Progenitor cell of endocrine pancreas (in vitro differentiated cells): ENCODE data around the gene HMX1. TPM values are rescaled to one million over a fixed set of nuclear protein-coding genes. Genes with fewer than 3 reads are reported as not detected.

Source experiments
- DNase-seq: peaks from one replicate; pipeline ENCODE4 v3.0.0; 2021; ENCODE audit warnings: low spot score; ENCODE audit not compliant: unreplicated experiment
- H3K27ac Mint-ChIP-seq: 2 replicates; pipeline ENCODE4 v1.8.0; 2021; ENCODE audit warnings: mild to moderate bottlenecking, moderate library complexity, mixed read lengths
- H3K27me3 Mint-ChIP-seq: 2 replicates; pipeline ENCODE4 v1.8.0; 2021; ENCODE audit warnings: mixed read lengths
- H3K36me3 Mint-ChIP-seq: 2 replicates; pipeline ENCODE4 v1.8.0; 2022; ENCODE audit warnings: mixed read lengths; ENCODE audit not compliant: insufficient read depth
- H3K4me1 Mint-ChIP-seq: 2 replicates; pipeline ENCODE4 v1.8.0; 2021; ENCODE audit warnings: low read depth, mixed read lengths
- H3K4me3 Mint-ChIP-seq: 2 replicates; pipeline ENCODE4 v1.8.0; 2021; ENCODE audit warnings: low read depth, mild to moderate bottlenecking, moderate library complexity, mixed read lengths
- H3K9me3 Mint-ChIP-seq: 2 replicates; pipeline ENCODE4 v1.8.0; 2021; ENCODE audit warnings: low read depth, mixed read lengths
- CTCF ChIP-seq: fragments of 200-600 bp; sonication (generic); IDR thresholded peaks from one replicate; pipeline ENCODE4 v1.5.0; 2021; ENCODE audit warnings: antibody characterized with exemption, mild to moderate bottlenecking; ENCODE audit not compliant: unreplicated experiment
- total RNA-seq: library from RNA; stranded (reverse); gene quantifications from 2 replicates; pipeline ENCODE4 v1.2.1, GENCODE V29; 2021

The HMX1 gene
- total RNA-seq, 1 donor from 2014 or later, result 0.65 TPM

GRCh38 chr4:8872402-8873291 lies 1.0 kb upstream of the HMX1 start:
- H3K4me3 Mint-ChIP-seq, result peak overlapping the region; percentile 63
- no peaks in the 10 kb centered on the region for H3K36me3 Mint-ChIP-seq
- DNase-seq, result no peak
- H3K27me3 Mint-ChIP-seq, result peaks cover 83% of the 10 kb centered on the region
- H3K27ac Mint-ChIP-seq, result no peak overlapping the region
- no peaks in the 10 kb centered on the region for H3K9me3 Mint-ChIP-seq
- H3K4me1 Mint-ChIP-seq, result peaks cover 3% of the 10 kb centered on the region
- TF ChIP-seq CTCF, result no peak

- no peaks in the 10 kb centered on the region for H3K9me3 Mint-ChIP-seq
- TF ChIP-seq CTCF, result no peak
- no peak for DNase-seq
- H3K4me1 Mint-ChIP-seq, result peaks cover 3% of the 10 kb centered on the region
- no peak overlapping the region for H3K27ac Mint-ChIP-seq
- no peaks in the 10 kb centered on the region for H3K36me3 Mint-ChIP-seq
- H3K4me3 Mint-ChIP-seq, result peak overlapping the region; percentile 24
- peaks cover 80% of the 10 kb centered on the region for H3K27me3 Mint-ChIP-seq
Observed at GRCh38 chr4:8870647-8871416, 807 bp downstream of the HMX1 start.

DNA sequence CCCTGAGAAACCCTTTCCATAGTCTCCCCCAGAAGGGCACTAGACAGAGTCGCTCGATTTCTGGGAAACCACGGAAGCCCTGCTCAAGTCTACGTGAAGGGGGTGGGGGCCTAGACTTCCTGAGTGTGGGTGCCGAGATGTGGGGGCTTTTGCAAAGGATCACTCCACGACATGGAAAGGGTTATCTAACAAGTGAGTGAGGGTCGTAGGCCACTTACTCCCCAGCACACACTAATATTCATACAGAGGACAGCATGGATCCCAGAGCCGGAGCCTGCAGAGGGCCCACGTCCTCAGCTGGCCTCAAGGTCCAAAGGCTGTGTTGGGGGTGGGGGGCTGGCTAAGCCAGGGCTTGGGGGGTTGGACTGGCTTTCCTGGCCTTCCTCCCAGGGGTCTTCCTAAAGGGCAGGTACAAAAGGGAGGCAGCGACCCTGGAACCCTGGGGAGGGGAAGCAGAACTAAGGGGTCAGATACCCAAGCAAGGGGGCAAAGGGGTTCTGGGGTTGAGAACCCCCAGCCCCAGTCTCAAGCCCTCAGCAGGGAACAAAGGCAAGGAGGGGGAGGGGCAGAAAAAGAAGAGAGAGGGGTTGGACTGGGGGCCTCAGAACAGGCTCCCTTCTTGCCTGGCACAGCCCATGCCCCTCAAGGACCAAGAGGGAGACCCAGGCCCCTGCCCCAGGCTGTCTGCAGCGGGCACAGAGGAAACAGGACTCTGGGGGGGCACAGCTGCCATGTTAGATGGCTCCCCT lies 1.6 kb downstream of the HMX1 start:
- DNase-seq, result no peak
- H3K4me3 Mint-ChIP-seq, result peak overlapping the region; percentile 55
- no peak for TF ChIP-seq CTCF

DNA sequence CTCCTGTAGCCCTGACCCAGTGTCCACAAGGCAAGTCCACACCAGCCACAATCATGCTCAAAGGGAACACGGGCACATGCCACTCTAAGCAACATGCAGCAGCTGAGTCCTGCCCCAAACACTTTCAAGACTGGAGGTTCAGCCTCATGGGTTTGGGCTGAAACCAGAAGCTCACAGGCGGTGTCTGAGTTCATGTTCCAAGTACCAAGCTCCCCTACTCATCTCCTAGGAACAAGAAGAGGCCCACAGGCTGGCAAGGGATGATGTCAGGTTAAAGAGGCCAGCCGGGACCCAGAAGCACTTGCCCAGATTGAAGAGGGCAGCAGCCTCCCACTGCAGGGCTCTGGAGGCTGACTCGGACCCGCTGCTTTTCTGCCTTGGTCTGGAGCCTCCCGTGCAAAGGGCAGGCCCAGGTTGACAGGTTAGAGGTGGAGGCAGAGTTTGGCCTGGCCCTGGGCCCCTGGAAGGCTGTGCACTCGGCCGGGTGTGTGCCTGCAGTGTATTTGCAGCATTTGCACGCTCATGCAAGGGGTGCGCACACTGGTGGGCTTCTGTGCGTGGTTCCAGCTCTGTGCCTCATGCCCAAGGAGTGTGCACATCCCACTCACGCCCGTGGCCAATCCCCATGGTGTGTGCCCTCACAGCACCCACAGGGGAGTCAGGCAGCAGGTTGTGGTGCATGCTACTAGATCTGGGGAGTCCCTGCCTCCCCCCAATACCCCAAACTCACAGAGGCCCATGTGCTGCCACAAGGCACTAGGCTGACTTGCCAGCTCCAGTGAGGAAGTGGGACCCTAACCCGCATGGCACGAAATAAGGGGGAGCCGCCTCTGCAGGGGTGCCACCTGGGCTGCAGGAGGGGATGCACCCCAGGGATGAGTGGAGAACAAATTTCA lies 2.4 kb downstream of the HMX1 start:
- no peaks in the 10 kb centered on the region for H3K36me3 Mint-ChIP-seq
- no peak for TF ChIP-seq CTCF
- H3K27ac Mint-ChIP-seq, result no peak overlapping the region
- H3K4me3 Mint-ChIP-seq, result no peak overlapping the region
- H3K9me3 Mint-ChIP-seq, result no peaks in the 10 kb centered on the region
- DNase-seq, result no peak
- peaks cover 3% of the 10 kb centered on the region for H3K4me1 Mint-ChIP-seq
- peaks cover 79% of the 10 kb centered on the region for H3K27me3 Mint-ChIP-seq

More for the DNA sequence above, 1.6 kb downstream of the HMX1 start:
- Mint-ChIP-seq H3K9me3 (no peaks in the 10 kb centered on the region), H3K36me3 (no peaks in the 10 kb centered on the region), H3K27ac (no peak overlapping the region), H3K27me3 (peaks cover 79% of the 10 kb centered on the region), H3K4me1 (peaks cover 3% of the 10 kb centered on the region)
